ENCODE measurements around the gene ZSCAN23.
"Not testable (repeated sequence)": the region's sequence is repeated elsewhere in the genome, so short reads cannot be mapped to it uniquely, and the experiment has no call there.

Gene ZSCAN23

DNA sequence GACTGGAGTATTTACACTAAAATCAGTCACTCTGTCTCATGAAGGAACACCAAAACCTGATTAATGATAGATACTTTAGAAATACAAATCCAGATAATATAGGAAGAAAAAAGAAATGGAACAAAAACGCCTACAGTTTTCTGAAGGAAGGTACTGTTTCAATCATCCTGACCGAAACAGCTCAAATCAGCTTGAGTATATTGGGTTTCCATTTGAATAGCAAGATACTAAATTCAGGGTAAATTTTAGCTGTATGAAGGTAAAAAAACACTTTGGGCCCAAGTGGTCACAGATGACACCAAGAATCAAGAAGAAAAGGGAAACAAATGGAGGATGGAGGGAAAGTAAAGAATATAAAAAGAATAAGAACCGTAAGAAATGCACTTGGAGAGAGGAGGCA is 6.9 kb downstream of the ZSCAN23 start:
- no peak for DNase-seq (ENCODE audit: low spot score)

- DNase-seq (ENCODE audit: low spot score), result no peak
Measured at GRCh38 chr6:28433119-28433518, 10.2 kb downstream of the ZSCAN23 start.

- DNase-seq (ENCODE audit: low spot score), result no peak
Measured at GRCh38 chr6:28429781-28430180, 13.5 kb downstream of the ZSCAN23 start.

GRCh38 chr6:28425944-28426541 is 17.2 kb downstream of the ZSCAN23 start:
- no peak for DNase-seq (ENCODE audit: low spot score)

DNA sequence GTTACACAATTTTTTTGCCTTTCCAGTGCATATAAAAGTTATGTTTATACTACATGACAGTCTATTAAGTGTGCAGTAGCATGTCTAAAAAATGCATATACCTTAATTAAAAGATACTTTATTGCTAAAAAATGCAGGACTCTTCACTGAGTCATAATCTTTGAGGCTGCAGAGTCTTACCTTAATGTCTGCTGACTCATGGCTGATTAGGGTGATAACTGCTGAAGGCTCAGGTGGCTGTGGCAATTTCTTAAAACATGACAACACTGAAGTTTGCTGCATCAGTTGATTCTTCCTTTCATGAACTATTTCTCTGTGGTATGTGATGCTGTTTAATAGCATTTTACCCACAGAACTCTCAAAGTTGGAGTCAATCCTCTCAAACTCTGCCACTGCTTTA is 19.1 kb downstream of the ZSCAN23 start:
- DNase-seq (ENCODE audit: low spot score), result no peak

GRCh38 chr6:28423546-28423945 is 19.7 kb downstream of the ZSCAN23 start:
- DNase-seq (ENCODE audit: low spot score), result no peak

- no peak for DNase-seq (ENCODE audit: low spot score)
Measured at GRCh38 chr6:28413681-28414080, 29.6 kb downstream of the ZSCAN23 start.

- no peak for DNase-seq (ENCODE audit: low spot score)
Measured at GRCh38 chr6:28410767-28411166, 32.5 kb downstream of the ZSCAN23 start.

DNA sequence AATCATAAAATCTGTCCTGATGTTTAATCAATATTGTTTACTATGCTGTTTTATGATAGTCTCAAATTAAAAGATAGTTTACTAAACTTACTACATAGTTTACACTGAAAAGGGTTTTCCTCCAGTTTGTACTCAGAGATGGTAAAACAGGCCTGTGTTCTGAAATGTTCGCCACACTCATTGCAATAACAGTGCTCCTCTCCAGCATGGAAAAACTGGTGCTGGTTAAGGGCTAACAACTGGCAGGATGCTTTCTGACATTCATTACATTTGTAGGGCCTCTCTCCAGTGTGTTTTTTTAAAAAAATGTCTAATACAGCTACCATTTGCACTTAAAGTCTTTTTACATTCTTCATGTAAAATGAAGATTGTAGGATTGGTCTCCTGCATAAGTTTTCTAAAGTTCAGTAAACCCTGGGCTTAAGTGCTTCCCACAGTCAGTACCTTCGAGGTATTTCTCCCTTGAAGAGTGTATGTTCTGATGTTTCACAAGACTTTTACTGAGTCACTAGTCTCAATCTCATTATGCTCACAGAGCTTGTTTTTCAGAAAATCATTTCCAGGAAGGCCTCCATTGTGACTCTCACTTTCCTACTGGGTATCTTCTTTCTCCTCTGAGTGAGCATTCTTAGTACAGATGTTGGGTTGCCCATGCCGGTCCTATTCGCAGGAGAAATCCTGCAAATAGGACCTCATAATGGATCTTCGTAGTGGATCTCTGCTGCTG is 35.1 kb downstream of the ZSCAN23 start:
- DNase-seq (ENCODE audit: low spot score), result no peak

DNA sequence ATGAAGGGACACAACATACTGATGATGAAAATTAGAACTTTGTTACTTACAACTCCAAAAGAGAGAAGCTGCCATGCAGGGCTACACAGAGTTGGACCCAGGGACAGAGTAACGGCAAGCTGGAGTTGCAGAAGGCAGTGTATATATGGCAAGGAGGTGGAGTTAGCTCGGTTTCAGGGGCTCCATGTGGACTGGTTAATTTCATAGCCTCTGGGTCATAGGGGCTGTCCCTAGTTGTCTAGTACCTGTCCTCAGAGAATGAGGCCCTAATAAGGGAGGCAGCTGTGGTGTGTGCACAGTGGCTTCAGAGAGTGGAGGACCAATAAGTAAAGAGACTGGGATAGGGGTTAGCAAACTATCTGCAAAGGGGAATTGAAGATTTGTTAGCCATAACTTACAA is 35.9 kb downstream of the ZSCAN23 start:
- no peak for DNase-seq (ENCODE audit: low spot score)

- not testable (repeated sequence) for DNase-seq (ENCODE audit: low spot score)
Measured at GRCh38 chr6:28403923-28404322, 39.4 kb downstream of the ZSCAN23 start.

DNA sequence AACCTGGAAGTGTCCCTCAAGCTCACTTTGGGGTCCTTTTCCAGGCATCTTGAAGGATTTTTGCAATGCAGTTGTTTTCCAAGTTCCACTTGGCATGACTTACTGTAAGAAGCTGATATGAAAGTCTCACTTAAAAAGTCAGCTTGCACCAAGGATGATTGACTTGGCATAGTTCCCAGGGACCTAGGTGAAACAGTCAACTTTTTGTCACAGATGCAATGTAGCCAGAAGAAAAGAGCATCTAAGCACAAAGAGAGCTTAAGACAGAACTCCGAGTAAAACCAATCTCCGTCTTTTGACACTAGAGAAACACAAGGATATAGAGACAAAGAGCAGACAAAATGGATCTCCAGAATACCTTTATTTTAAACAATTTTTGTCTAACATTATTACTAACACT is 41.1 kb downstream of the ZSCAN23 start:
- no peak for DNase-seq (ENCODE audit: low spot score)

DNA sequence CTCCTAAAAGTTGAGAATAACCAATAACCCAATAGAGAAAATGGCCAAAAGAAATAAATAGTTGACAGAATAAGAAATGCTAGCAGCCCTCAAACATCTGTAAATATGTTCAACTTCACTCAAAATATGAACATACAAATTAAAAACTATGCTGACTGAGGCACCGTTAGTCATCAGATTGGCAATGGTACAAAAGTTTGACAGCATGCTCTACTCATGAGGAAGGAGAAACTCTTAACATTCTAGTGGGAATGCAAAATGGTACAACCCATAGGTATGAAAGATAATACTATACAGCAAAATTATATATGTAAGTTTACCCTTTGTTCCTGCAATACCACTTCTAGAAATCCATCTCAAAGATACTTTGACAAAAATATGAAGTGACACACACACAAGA is 42.1 kb downstream of the ZSCAN23 start:
- no peak for DNase-seq (ENCODE audit: low spot score)

DNA sequence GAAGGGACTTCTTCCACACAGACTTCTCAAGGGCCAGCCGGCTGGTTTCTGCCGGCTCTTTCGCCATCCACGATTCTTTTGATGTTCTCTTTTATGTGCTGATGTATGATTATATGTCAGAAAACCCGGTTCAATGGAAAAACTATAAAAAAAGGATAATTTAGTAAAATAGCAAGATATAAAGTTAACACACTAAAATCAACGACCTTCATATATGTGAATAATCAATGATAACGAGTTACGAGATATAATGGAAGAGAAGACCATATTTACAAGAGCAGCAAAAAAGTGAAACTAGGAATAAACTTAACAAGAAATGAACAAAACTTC is 43.2 kb downstream of the ZSCAN23 start:
- no peak for DNase-seq (ENCODE audit: low spot score)

- DNase-seq (ENCODE audit: low spot score), result peak; percentile 85
Measured at GRCh38 chr6:28399350-28400121, 43.8 kb downstream of the ZSCAN23 start, which contains the start of gene ZSCAN12. TSS of gene ZSCAN12 (minus strand) at chr6:28399747. CDS start at chr6:28398405, 1,342 bp downstream.

- no peak for DNase-seq (ENCODE audit: low spot score)
Measured at GRCh38 chr6:28395918-28396317, 47.4 kb downstream of the ZSCAN23 start.

DNA sequence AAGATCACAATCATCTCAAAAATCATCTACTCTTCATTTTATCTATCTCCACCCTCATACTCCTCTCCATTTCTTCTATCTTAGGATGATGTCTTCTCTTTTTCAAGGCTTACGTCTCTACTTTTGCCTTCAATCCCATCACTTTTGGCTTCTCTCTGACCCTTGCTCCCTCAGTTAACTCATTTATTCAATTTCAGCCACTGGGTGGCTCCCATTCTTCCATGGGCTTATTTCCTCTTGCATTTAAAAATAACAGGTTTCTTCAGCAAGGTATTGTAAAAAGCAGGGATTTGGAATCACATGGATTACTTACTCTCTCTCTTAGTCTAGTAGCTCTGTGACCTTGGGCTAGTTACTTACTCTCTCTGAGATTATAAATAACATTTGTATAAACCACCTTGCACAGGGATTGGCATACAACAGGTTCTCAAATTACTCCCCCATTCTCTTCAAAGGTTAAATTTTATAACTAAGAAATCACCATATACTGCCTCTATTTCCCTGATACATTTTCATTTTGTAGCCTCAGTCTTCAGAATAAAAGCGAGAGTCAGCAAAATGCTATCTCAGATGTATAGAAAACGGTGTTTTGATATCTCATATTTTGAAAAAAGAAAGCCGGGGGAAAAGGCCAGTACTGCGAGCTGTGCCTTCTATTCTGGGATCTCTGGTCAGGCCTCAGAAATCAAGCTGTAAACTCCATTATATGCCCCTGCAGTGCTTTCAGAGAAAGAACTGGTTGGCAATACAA is 49.2 kb downstream of the ZSCAN23 start:
- DNase-seq (ENCODE audit: low spot score), result no peak

- DNase-seq (ENCODE audit: low spot score), result no peak
Measured at GRCh38 chr6:28390688-28391087, 52.6 kb downstream of the ZSCAN23 start.

GRCh38 chr6:28384143-28384533 is 59.2 kb downstream of the ZSCAN23 start:
- no peak for DNase-seq (ENCODE audit: low spot score)

DNA sequence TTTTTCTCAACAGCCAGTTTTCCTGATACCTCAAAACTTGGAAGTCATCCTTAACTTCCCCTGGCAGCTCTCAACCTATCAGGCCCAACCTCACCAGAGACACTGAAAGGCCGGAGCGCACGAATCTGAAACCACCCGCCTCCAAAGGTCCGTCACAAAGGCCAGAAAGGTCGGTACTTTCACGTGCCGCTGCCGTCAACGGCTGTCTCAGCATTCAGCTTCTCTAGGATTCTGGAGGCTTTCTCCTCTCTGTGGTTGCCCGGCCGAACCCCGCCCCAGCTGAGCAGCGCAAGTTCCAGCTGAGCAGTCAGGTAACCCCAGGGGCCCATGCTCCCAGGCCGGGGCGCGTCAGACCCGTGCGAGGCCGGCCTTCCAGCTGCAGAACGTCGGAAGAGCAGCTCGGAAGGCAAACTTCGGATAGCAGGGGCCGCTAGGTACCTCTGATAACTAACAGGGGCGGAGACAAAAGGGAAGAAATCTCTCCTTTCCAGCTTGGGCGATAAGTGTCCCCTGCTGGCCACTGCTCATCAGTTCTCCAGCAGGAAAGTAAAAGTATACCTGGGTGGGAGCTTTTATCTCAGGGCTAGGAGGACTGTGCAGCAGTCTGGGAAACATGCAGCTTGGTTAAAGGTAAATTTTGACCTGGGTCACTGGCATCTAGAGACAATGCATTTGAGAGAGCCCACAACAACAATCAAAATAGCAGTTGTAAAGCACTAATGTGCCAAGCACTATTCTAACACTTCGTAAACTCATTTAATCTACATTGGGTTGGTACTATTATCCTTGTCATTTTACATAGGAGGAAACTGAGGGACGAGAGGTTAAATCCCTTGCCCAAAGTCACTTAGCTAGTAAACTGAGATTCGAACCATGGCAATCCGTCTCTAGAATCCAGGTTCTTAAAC is 59.8 kb downstream of the ZSCAN23 start:
- peak; percentile 28 for DNase-seq (ENCODE audit: low spot score)

Measured in putamen (tissue), 1 donor.